OCI-LY3 (cell line): ENCODE results near the gene SNED1.

Experiments
- H2AFZ ChIP-seq: fragments of 200-600, 300-600 bp; shearing (Covaris generic); 2 replicates; pipeline ENCODE4 v1.6.0; 2014; ENCODE audit warnings: antibody characterized with exemption, low read depth, low read length
- H3K27ac ChIP-seq: fragments of 200-600, 300-600 bp; sonication (generic); 2 replicates; pipeline ENCODE4 v1.5.1; 2014; ENCODE audit warnings: mild to moderate bottlenecking, low read length, moderate library complexity, mixed read lengths
- H3K27me3 ChIP-seq: fragments of 200-600, 300-600 bp; sonication (generic); 2 replicates; pipeline ENCODE4 v1.6.1; 2014; ENCODE audit warnings: low read depth, low read length, mixed read lengths
- H3K36me3 ChIP-seq: fragments of 200-600, 300-600 bp; sonication (generic); replicated peaks from 2 replicates; pipeline ENCODE3; 2014; ENCODE audit warnings: low read depth, low read length, mixed read lengths
- H3K4me1 ChIP-seq: fragments of 300-600, 200-600 bp; sonication (generic); 2 replicates; pipeline ENCODE4 v1.6.1; 2014; ENCODE audit warnings: low read length, mixed read lengths
- H3K4me2 ChIP-seq: fragments of 200-600, 300-600 bp; sonication (generic); 2 replicates; pipeline ENCODE4 v1.6.1; 2014; ENCODE audit warnings: low read length, mixed read lengths
- H3K4me3 ChIP-seq: fragments of 300-600, 200-600 bp; sonication (generic); 2 replicates; pipeline ENCODE4 v1.5.1; 2014; ENCODE audit warnings: antibody characterized with exemption, mild to moderate bottlenecking, low read length, moderate library complexity
- H3K79me2 ChIP-seq: fragments of 300-600, 200-600 bp; shearing (Covaris generic); 2 replicates; pipeline ENCODE4 v1.6.1; 2014; ENCODE audit warnings: mild to moderate bottlenecking, low read length, mixed read lengths
- H3K9ac ChIP-seq: fragments of 300-600, 200-600 bp; shearing (Covaris generic); 2 replicates; pipeline ENCODE4 v1.6.0; 2014; ENCODE audit warnings: mild to moderate bottlenecking, low read length, moderate library complexity
- H3K9me3 ChIP-seq: fragments of 200-600, 300-600 bp; shearing (Covaris generic); 2 replicates; pipeline ENCODE4 v1.6.1; 2014; ENCODE audit warnings: low read length, mixed read lengths; ENCODE audit not compliant: insufficient read depth
- H4K20me1 ChIP-seq: fragments of 200-600, 300-600 bp; sonication (generic); 2 replicates; pipeline ENCODE4 v1.6.1; 2016; ENCODE audit warnings: low read length, mixed read lengths; ENCODE audit not compliant: insufficient read depth
- CTCF ChIP-seq: fragments of 200-600, 300-600 bp; sonication (generic); IDR thresholded peaks from 2 replicates; pipeline ENCODE4 v1.5.1; 2014; ENCODE audit warnings: antibody characterized with exemption, low read length, low read depth
- EZH2phosphoT487 ChIP-seq: fragments of 200-600 bp; shearing (Covaris generic); IDR thresholded peaks from 2 replicates; pipeline ENCODE4 v1.6.1; 2018; ENCODE audit warnings: antibody characterized with exemption, mixed run types, low read depth

SNED1 gene

DNA sequence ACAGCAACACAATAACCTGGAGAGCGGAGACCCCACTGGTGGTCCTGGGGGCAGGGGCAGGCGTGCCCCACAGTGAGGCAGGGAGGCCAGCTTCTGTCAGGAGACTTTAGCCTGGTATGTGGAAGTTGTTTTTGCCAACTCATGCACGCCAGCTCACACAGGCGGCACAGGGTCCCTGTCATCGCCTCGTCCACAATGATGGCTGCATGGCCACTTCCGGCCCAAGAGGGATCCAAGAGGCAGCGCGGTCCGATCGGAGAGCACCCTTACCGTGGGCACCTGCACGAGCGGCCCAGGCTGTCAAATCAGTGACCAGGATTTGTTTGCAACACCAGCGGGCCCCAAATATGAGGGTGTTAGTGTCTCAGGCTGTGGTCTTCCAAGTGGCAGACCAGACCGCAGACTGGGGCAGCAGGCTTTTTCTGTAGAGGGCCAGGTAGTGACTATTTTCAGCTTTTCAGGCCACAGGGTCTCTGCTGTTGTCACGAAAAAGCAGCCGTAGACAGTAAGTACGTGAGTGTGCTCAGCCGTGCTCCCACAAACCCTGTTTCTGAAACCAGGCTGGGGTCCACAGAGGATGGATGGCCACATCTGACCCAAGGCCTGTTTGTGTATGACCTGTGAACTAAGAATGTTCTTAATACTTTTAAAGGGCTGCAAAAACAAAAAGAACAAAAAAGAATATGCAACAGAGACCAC lies 21.2 kb downstream of the SNED1 start:
- Histone ChIP-seq H3K79me2 (no peaks in the 10 kb centered on the region), H2AFZ (no peak overlapping the region), H3K4me2 (no peak overlapping the region), H3K9me3 (no peaks in the 10 kb centered on the region), H3K9ac (no peak overlapping the region), H3K36me3 (no peaks in the 10 kb centered on the region), H3K27ac (no peak overlapping the region), H3K4me1 (no peaks in the 10 kb centered on the region), H4K20me1 (no peaks in the 10 kb centered on the region), H3K4me3 (no peak overlapping the region), H3K27me3 (no peaks in the 10 kb centered on the region)
- TF ChIP-seq CTCF (no peak), EZH2phosphoT487 (no peak)

DNA sequence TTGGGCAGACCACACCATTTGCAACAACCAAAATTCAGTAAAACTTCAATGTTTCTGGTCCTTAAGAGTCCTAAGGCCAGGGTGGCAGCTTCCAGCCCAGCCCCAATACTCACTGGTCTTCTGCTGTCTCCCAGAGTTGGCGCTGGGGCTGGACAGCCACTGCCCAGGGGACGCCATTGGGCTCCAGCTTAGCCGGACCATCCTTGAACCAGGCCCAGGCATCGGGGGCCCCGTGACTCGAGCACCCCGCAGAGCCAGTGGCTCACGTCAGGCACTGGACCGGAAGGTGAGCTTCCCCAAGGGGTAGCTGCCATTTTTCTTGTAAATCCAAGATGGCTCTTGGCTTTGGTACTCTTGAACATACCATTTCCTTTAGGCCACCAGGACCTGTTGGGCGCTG lies 21.8 kb downstream of the SNED1 start:
- no peaks in the 10 kb centered on the region for H3K9me3 ChIP-seq
- no peak overlapping the region for H3K27ac ChIP-seq
- H3K27me3 ChIP-seq, result no peaks in the 10 kb centered on the region
- no peak overlapping the region for H2AFZ ChIP-seq
- H4K20me1 ChIP-seq, result no peaks in the 10 kb centered on the region
- no peaks in the 10 kb centered on the region for H3K36me3 ChIP-seq
- no peak overlapping the region for H3K9ac ChIP-seq
- H3K79me2 ChIP-seq, result no peaks in the 10 kb centered on the region
- TF ChIP-seq EZH2phosphoT487 (no peak), CTCF (no peak)
- no peaks in the 10 kb centered on the region for H3K4me1 ChIP-seq
- H3K4me3 ChIP-seq, result no peak overlapping the region
- H3K4me2 ChIP-seq, result no peak overlapping the region

GRCh38 chr2:241020629-241021190 lies 22.3 kb downstream of the SNED1 start:
- no peaks in the 10 kb centered on the region for H3K27me3 ChIP-seq
- no peaks in the 10 kb centered on the region for H3K79me2 ChIP-seq
- no peak overlapping the region for H3K9ac ChIP-seq
- H3K4me1 ChIP-seq, result no peaks in the 10 kb centered on the region
- H4K20me1 ChIP-seq, result no peaks in the 10 kb centered on the region
- TF ChIP-seq EZH2phosphoT487 (no peak), CTCF (no peak)
- H3K9me3 ChIP-seq, result no peaks in the 10 kb centered on the region
- no peak overlapping the region for H3K4me2 ChIP-seq
- no peak overlapping the region for H2AFZ ChIP-seq
- no peak overlapping the region for H3K4me3 ChIP-seq
- no peaks in the 10 kb centered on the region for H3K36me3 ChIP-seq
- no peak overlapping the region for H3K27ac ChIP-seq

DNA sequence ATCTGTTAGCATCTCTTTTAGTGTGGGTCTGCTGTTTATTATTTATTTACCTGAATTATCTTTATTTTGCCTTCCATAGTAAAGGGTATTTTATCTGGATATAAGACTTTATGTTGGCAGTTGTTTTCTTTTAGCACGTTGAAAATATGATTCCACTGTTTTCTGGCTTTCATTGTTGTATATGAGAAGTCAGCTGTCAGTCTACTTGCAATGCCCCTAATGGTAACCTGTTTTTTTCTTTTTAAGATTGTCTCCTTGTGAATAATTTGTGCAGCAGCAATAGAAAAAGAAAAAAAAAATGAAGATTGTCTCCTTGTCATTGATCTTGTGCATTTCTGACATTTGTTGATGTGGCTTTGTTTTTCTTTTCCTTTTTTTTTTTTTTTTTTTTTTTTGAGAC lies 27.2 kb downstream of the SNED1 start:
- H3K27ac ChIP-seq, result no peak overlapping the region
- no peaks in the 10 kb centered on the region for H3K36me3 ChIP-seq
- no peak for TF ChIP-seq CTCF
- TF ChIP-seq EZH2phosphoT487, result no peak
- no peaks in the 10 kb centered on the region for H3K79me2 ChIP-seq
- H3K4me3 ChIP-seq, result no peak overlapping the region
- no peak overlapping the region for H3K9ac ChIP-seq
- no peaks in the 10 kb centered on the region for H3K4me1 ChIP-seq
- no peak overlapping the region for H2AFZ ChIP-seq
- no peaks in the 10 kb centered on the region for H4K20me1 ChIP-seq
- H3K27me3 ChIP-seq, result no peaks in the 10 kb centered on the region
- no peaks in the 10 kb centered on the region for H3K9me3 ChIP-seq
- H3K4me2 ChIP-seq, result no peak overlapping the region
